ENCODE results near the gene ARL4D.
"Not testable (repeated sequence)": the region's sequence is repeated elsewhere in the genome, so short reads cannot be mapped to it uniquely, and the experiment has no call there.

ARL4D gene

GRCh38 chr17:43371227-43371821 is 27.5 kb upstream of the ARL4D start:
- DNase-seq, result no peak

- no peak for DNase-seq
These were observed 26.4 kb upstream of the ARL4D start for GRCh38 chr17:43372273-43372911.

GRCh38 chr17:43373356-43373755 is 25.4 kb upstream of the ARL4D start:
- DNase-seq, result no peak

GRCh38 chr17:43375915-43376314 is 22.9 kb upstream of the ARL4D start:
- not testable (repeated sequence) for DNase-seq

- no peak for DNase-seq
These were observed 21.6 kb upstream of the ARL4D start for GRCh38 chr17:43377056-43377810.

- no peak for DNase-seq
These were observed 20.0 kb upstream of the ARL4D start for GRCh38 chr17:43378766-43379165.

- DNase-seq, result no peak
These were observed 18.5 kb upstream of the ARL4D start for GRCh38 chr17:43380307-43380706.

- no peak for DNase-seq
These were observed 17.6 kb upstream of the ARL4D start for GRCh38 chr17:43381204-43381603.

GRCh38 chr17:43381621-43382020 is 17.2 kb upstream of the ARL4D start:
- no peak for DNase-seq

- DNase-seq, result no peak
These were observed 16.0 kb upstream of the ARL4D start for GRCh38 chr17:43382776-43383175.

GRCh38 chr17:43383372-43383771 is 15.4 kb upstream of the ARL4D start:
- DNase-seq, result no peak

GRCh38 chr17:43383826-43384475 is 14.8 kb upstream of the ARL4D start:
- DNase-seq, result no peak

- DNase-seq, result no peak
These were observed 14.3 kb upstream of the ARL4D start for GRCh38 chr17:43384476-43384862.

GRCh38 chr17:43385046-43385831 is 13.6 kb upstream of the ARL4D start:
- no peak for DNase-seq

- peak; percentile 94 to 96 for DNase-seq
These were observed 10.3 kb upstream of the ARL4D start for GRCh38 chr17:43388359-43389045.

GRCh38 chr17:43389046-43389947 is 9.5 kb upstream of the ARL4D start:
- peak; percentile 86 to 88 for DNase-seq

GRCh38 chr17:43392397-43392796 is 6.4 kb upstream of the ARL4D start:
- no peak for DNase-seq

GRCh38 chr17:43393944-43394482 is 4.8 kb upstream of the ARL4D start:
- peak; percentile 93 to 95 for DNase-seq

- DNase-seq, result not testable (repeated sequence)
These were observed 4.1 kb upstream of the ARL4D start for GRCh38 chr17:43394696-43395095.

- DNase-seq, result no peak
These were observed 3.6 kb upstream of the ARL4D start for GRCh38 chr17:43395165-43395564.

Data from activated T-cell treated with anti-CD3 and anti-CD28 coated beads, Interleukin-2, amount 50 U/mL, for 48 hours (primary cell).